IMR-90 (cell line): ENCODE measurements around the gene MYO1D. TPM values are rescaled to one million over a fixed set of nuclear protein-coding genes. Genes with fewer than 3 reads are reported as not detected.

Experiments
- ATAC-seq: fragments of 200-7000 bp; cut with Tn5 transposase; 2 replicates; pipeline ENCODE4 v1.9.1; 2020; ENCODE audit warnings: low read depth, mild to moderate bottlenecking, moderate library complexity
- BruUV-seq: library from RNA; stranded (reverse); fragments of 400-500 nt; replicated peaks from 2 replicates; lab custom pipeline; 2021; lab: Mats Ljungman, UMichigan
- CTCF ChIA-PET: fragments of 300-600 bp; formaldehyde crosslinking; extraction: SDS; loops from one replicate; lab custom pipeline; 2021; ENCODE audit warnings: antibody characterized with exemption; lab: Yijun Ruan, JAX
- POLR2A ChIA-PET: fragments of 300-600 bp; sonication (Branson Sonifier 250); formaldehyde crosslinking; loops from one replicate; lab custom pipeline; 2022; ENCODE audit warnings: antibody characterized with exemption; ENCODE audit not compliant: unreplicated experiment; lab: Charles Lee
- DNase-seq: peaks from one replicate; pipeline ENCODE4 v3.0.0; 2013
- H2AFZ ChIP-seq: replicated peaks from 2 replicates; pipeline ENCODE3; 2013; ENCODE audit warnings: low read length, mild to moderate bottlenecking; ENCODE audit not compliant: poor library complexity
- H2AK5ac ChIP-seq: 2 replicates; pipeline ENCODE4 v1.6.1; 2013; ENCODE audit warnings: low read depth, low read length, inconsistent platforms
- H2AK9ac ChIP-seq: replicated peaks from 2 replicates; pipeline ENCODE3; 2013; ENCODE audit warnings: mild to moderate bottlenecking, low read depth, low read length, moderate library complexity; ENCODE audit not compliant: poor library complexity
- H2BK120ac ChIP-seq: 2 replicates; pipeline ENCODE4 v1.6.1; 2013; ENCODE audit warnings: low read depth, low read length, inconsistent platforms
- H2BK15ac ChIP-seq: 3 replicates; pipeline ENCODE4 v1.6.1; 2013; ENCODE audit warnings: low read depth, low read length, inconsistent platforms
- H2BK20ac ChIP-seq: 2 replicates; pipeline ENCODE4 v1.6.1; 2013; ENCODE audit warnings: low read depth, mild to moderate bottlenecking, inconsistent platforms, low read length, moderate library complexity
- H2BK5ac ChIP-seq: 2 replicates; pipeline ENCODE4 v1.6.1; 2013; ENCODE audit warnings: mild to moderate bottlenecking, low read depth, low read length, inconsistent platforms; ENCODE audit not compliant: poor library complexity, severe bottlenecking
- H3K14ac ChIP-seq: replicated peaks from 2 replicates; pipeline ENCODE4 v1.6.1; 2013; ENCODE audit warnings: low read depth, low read length, inconsistent platforms
- H3K18ac ChIP-seq: 2 replicates; pipeline ENCODE4 v1.6.1; 2013; ENCODE audit warnings: low read depth, low read length, control low read depth
- H3K23ac ChIP-seq: 2 replicates; pipeline ENCODE4 v1.6.1; 2013; ENCODE audit warnings: low read depth, low read length, inconsistent platforms
- H3K27ac ChIP-seq: 2 replicates; pipeline ENCODE4 v1.5.1; 2013; ENCODE audit warnings: mild to moderate bottlenecking, control low read depth, low read length; ENCODE audit not compliant: insufficient read depth
- H3K27me3 ChIP-seq: 2 replicates; pipeline ENCODE4 v1.6.1; 2013; ENCODE audit warnings: low read length; ENCODE audit not compliant: control insufficient read depth, insufficient read depth
- H3K36me3 ChIP-seq: 2 replicates; pipeline ENCODE4 v1.6.1; 2013; ENCODE audit warnings: low read length, mixed read lengths; ENCODE audit not compliant: control insufficient read depth, insufficient read depth
- H3K4ac ChIP-seq: 2 replicates; pipeline ENCODE4 v1.6.1; 2013; ENCODE audit warnings: low read depth, low read length, inconsistent platforms
- H3K4me1 ChIP-seq: 2 replicates; pipeline ENCODE4 v1.6.1; 2013; ENCODE audit warnings: low read length, mixed read lengths; ENCODE audit not compliant: control insufficient read depth, insufficient read depth
- H3K4me2 ChIP-seq: 2 replicates; pipeline ENCODE4 v1.6.1; 2013; ENCODE audit warnings: low read depth, mild to moderate bottlenecking, control low read depth, low read length, moderate library complexity
- H3K4me3 ChIP-seq: 2 replicates; pipeline ENCODE4 v1.5.1; 2013; ENCODE audit warnings: low read depth, mild to moderate bottlenecking, control low read depth, low read length, moderate library complexity; ENCODE audit not compliant: insufficient read depth
- H3K56ac ChIP-seq: 2 replicates; pipeline ENCODE4 v1.6.1; 2013; ENCODE audit warnings: low read length, inconsistent platforms; ENCODE audit not compliant: insufficient read depth; ENCODE audit errors: extremely low read depth
- H3K79me1 ChIP-seq, 2 experiments: 2 replicates each; pipeline ENCODE4 v1.6.1; 2013; ENCODE audit warnings: low read length in 2 of 2, inconsistent platforms in 1 of 2, low read depth in 1 of 2
- H3K9ac ChIP-seq: 2 replicates; pipeline ENCODE4 v1.6.1; 2013; ENCODE audit warnings: low read depth, low read length, control low read depth
- H3K9me1 ChIP-seq: 2 replicates; pipeline ENCODE4 v1.6.1; 2013; ENCODE audit warnings: low read length, inconsistent platforms; ENCODE audit not compliant: insufficient read depth
- H3K9me3 ChIP-seq: 2 replicates; pipeline ENCODE4 v1.6.1; 2013; ENCODE audit warnings: low read length; ENCODE audit not compliant: control insufficient read depth, insufficient read depth
- H4K20me1 ChIP-seq: 2 replicates; pipeline ENCODE4 v1.6.1; 2013; ENCODE audit warnings: low read length, inconsistent platforms; ENCODE audit not compliant: insufficient read depth
- H4K5ac ChIP-seq: 2 replicates; pipeline ENCODE4 v1.6.1; 2013; ENCODE audit warnings: mild to moderate bottlenecking, low read depth, low read length, control low read depth
- H4K8ac ChIP-seq, 2 experiments: 2 replicates each; pipeline ENCODE4 v1.6.1; 2013; ENCODE audit warnings: low read depth in 2 of 2, low read length in 2 of 2, control low read depth in 1 of 2, inconsistent platforms in 1 of 2
- H4K91ac ChIP-seq: 2 replicates; pipeline ENCODE4 v1.6.1; 2013; ENCODE audit warnings: low read depth, low read length, inconsistent platforms; ENCODE audit not compliant: insufficient read depth
- CEBPB ChIP-seq: IDR thresholded peaks from 2 replicates; pipeline ENCODE4 v1.6.1; 2012; ENCODE audit warnings: low read depth, low read length, improper control_type of control experiment
- MAZ ChIP-seq: IDR thresholded peaks from 2 replicates; pipeline ENCODE4 v1.6.1; 2012; ENCODE audit warnings: low read depth, mild to moderate bottlenecking, low read length, improper control_type of control experiment, moderate library complexity, borderline replicate concordance
- RAD21 ChIP-seq: IDR thresholded peaks from 2 replicates; pipeline ENCODE4 v1.6.1; 2012; ENCODE audit warnings: low read length, improper control_type of control experiment
- SMC3 ChIP-seq: fragments of 150-350 bp; IDR thresholded peaks from 2 replicates; pipeline ENCODE4 v1.6.1; 2016; ENCODE audit warnings: low read depth, mild to moderate bottlenecking, antibody characterized with exemption, low read length, moderate library complexity
- WGBS, 2 experiments: methylation state at CpG; one replicate each; pipeline versions ENCODE4 v1.1.5 to v1.1.7; 2013; ENCODE audit warnings: missing lambda C conversion rate in 2 of 2; ENCODE audit not compliant: insufficient read length in 1 of 2; ENCODE audit errors: extremely low coverage in 2 of 2; 5-methylcytosine and 5-hydroxymethylcytosine counted together
- dilution Hi-C: fragments of 300-500 bp; cut with HindIII; formaldehyde crosslinking; loops from one replicate; pipeline ENCODE4 v1.14.3; 2018; ENCODE audit warnings: low sequenced_read_pairs; ENCODE audit not compliant: unreplicated experiment
- in situ Hi-C: fragments of 300-500 bp; cut with MboI; formaldehyde crosslinking; loops from 3 replicates; pipeline ENCODE4 v1.14.3; 2019; ENCODE audit warnings: low sequenced_read_pairs, inconsistent platforms, mixed read lengths
- intact Hi-C: fragments of 100-400 bp; cut with micrococcal nuclease; formaldehyde crosslinking; loops from 2 replicates; pipeline ENCODE4 v1.10.0; 2022
- polyA plus RNA-seq, 3 experiments: library from polyadenylated mRNA; depleted of rRNA; stranded (reverse); fragments of >200 nt; gene quantifications; 2 replicates each; pipeline ENCODE4 v1.2.3, GENCODE V29; 2012; ENCODE audit warnings: low replicate concordance in 1 of 3
- total RNA-seq: library from RNA; depleted of rRNA; stranded (reverse); fragments of >200 nt; gene quantifications from 2 replicates; pipeline ENCODE4 v1.2.3, GENCODE V29; 2012
- TF ChIP-seq, protein P1 (sequence below): conservative IDR thresholded peaks from 2 replicates; pipeline ENCODE4 v1.5.1; 2012; ENCODE audit warnings: mild to moderate bottlenecking, low read depth, low read length, improper control_type of control experiment

Gene MYO1D
- total and polyA plus RNA-seq, 2 of the 4 experiments (the other 2 are of a cell fraction), result 0.63 to 0.90 TPM

GRCh38 chr17:32820440-32820839, 56.5 kb downstream of the MYO1D start:
- no peak overlapping the region for H4K5ac ChIP-seq
- no peak overlapping the region for H4K91ac ChIP-seq
- no peak overlapping the region for H3K56ac ChIP-seq
- H2BK20ac ChIP-seq, result no peak overlapping the region
- no peaks in the 10 kb centered on the region for H3K79me1 ChIP-seq
- intact Hi-C loops (no loop called here), dilution Hi-C loops (no loop called here), in situ Hi-C loops (no loop called here)
- BruUV-seq, result no TSS peak
- no peak overlapping the region for H3K4me3 ChIP-seq
- no peak overlapping the region for H3K27ac ChIP-seq
- H2BK15ac ChIP-seq, result no peak overlapping the region
- no CpG with 5 or more reads among the region's 2 CpGs for WGBS, 2 experiments
- TF ChIP-seq, protein P1, sequence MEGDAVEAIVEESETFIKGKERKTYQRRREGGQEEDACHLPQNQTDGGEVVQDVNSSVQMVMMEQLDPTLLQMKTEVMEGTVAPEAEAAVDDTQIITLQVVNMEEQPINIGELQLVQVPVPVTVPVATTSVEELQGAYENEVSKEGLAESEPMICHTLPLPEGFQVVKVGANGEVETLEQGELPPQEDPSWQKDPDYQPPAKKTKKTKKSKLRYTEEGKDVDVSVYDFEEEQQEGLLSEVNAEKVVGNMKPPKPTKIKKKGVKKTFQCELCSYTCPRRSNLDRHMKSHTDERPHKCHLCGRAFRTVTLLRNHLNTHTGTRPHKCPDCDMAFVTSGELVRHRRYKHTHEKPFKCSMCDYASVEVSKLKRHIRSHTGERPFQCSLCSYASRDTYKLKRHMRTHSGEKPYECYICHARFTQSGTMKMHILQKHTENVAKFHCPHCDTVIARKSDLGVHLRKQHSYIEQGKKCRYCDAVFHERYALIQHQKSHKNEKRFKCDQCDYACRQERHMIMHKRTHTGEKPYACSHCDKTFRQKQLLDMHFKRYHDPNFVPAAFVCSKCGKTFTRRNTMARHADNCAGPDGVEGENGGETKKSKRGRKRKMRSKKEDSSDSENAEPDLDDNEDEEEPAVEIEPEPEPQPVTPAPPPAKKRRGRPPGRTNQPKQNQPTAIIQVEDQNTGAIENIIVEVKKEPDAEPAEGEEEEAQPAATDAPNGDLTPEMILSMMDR, result no peak
- no peak for TF ChIP-seq SMC3
- no peak for TF ChIP-seq CEBPB
- TF ChIP-seq RAD21, result no peak
- TF ChIP-seq MAZ, result no peak
- H2BK5ac ChIP-seq, result no peak overlapping the region
- no peak overlapping the region for H2AK5ac ChIP-seq
- POLR2A ChIA-PET, result no interaction called here
- no peak overlapping the region for H2AK9ac ChIP-seq
- DNase-seq (no peak), ATAC-seq (no peak)
- no peak overlapping the region for H3K4ac ChIP-seq
- no peak overlapping the region for H3K14ac ChIP-seq
- no peak overlapping the region for H3K23ac ChIP-seq
- no peak overlapping the region for H3K4me2 ChIP-seq
- H3K4me1 ChIP-seq, result no peaks in the 10 kb centered on the region
- H3K36me3 ChIP-seq, result no peaks in the 10 kb centered on the region
- no peak overlapping the region for H3K9ac ChIP-seq
- H3K27me3 ChIP-seq, result peaks cover 4% of the 10 kb centered on the region
- H2AFZ ChIP-seq, result no peak overlapping the region
- H4K20me1 ChIP-seq, result no peaks in the 10 kb centered on the region
- no peaks in the 10 kb centered on the region for H3K9me1 ChIP-seq
- CTCF ChIA-PET, result no interaction called here
- no peak overlapping the region for H4K8ac ChIP-seq
- H3K18ac ChIP-seq, result no peak overlapping the region
- H2BK120ac ChIP-seq, result no peak overlapping the region
- H3K9me3 ChIP-seq, result no peaks in the 10 kb centered on the region
